Activated T-helper 9 cell treated with anti-CD3 and anti-CD28 coated beads, Interleukin-2, amount 50 U/mL, for 16 hours (primary cell): Measurements from ENCODE around the gene NCOA5.

Experiments
- DNase-seq: peaks from one replicate; pipeline ENCODE4 v3.0.0-alpha.2; 2020; ENCODE audit warnings: low read depth

NCOA5 gene

GRCh38 chr20:46013829-46014516 is 75.8 kb downstream of the NCOA5 start:
- peak; percentile 61 for DNase-seq

GRCh38 chr20:46013322-46013828 is 76.4 kb downstream of the NCOA5 start:
- DNase-seq: no peak

GRCh38 chr20:46012921-46013320 is 76.8 kb downstream of the NCOA5 start:
- DNase-seq: no peak

- DNase-seq: no peak
Observed at GRCh38 chr20:46011631-46012482, 77.9 kb downstream of the NCOA5 start.
